GM18499 (cell line): ENCODE results near the gene PCDHA10.
"Not testable (repeated sequence)": the region's sequence is repeated elsewhere in the genome, so short reads cannot be mapped to it uniquely, and the experiment has no call there.

Experiments used
- ATAC-seq: cut with Tn5 transposase; IDR thresholded peaks from one replicate; pipeline ENCODE4 v1.9.1; 2021; ENCODE audit warnings: moderate number of reproducible peaks; ENCODE audit not compliant: insufficient read depth, unreplicated experiment

The PCDHA10 gene, protein sequence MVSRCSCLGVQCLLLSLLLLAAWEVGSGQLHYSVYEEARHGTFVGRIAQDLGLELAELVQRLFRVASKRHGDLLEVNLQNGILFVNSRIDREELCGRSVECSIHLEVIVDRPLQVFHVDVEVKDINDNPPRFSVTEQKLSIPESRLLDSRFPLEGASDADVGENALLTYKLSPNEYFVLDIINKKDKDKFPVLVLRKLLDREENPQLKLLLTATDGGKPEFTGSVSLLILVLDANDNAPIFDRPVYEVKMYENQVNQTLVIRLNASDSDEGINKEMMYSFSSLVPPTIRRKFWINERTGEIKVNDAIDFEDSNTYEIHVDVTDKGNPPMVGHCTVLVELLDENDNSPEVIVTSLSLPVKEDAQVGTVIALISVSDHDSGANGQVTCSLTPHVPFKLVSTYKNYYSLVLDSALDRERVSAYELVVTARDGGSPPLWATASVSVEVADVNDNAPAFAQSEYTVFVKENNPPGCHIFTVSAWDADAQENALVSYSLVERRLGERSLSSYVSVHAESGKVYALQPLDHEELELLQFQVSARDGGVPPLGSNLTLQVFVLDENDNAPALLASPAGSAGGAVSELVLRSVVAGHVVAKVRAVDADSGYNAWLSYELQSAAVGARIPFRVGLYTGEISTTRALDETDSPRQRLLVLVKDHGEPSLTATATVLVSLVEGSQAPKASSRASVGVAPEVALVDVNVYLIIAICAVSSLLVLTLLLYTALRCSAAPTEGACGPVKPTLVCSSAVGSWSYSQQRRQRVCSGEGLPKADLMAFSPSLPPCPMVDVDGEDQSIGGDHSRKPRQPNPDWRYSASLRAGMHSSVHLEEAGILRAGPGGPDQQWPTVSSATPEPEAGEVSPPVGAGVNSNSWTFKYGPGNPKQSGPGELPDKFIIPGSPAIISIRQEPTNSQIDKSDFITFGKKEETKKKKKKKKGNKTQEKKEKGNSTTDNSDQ

GRCh38 chr5:140855772-140856674, at the start of gene PCDHA10:
PCDHA10 (plus strand) TSS chr5:140855897; CDS start chr5:140856049, 152 bp downstream.
- no peak for ATAC-seq

GRCh38 chr5:140806834-140807775, 48.6 kb upstream of the PCDHA10 start, which contains the start of gene PCDHA4:
PCDHA4 (plus strand) TSS chr5:140807068.
- ATAC-seq = no peak

DNA sequence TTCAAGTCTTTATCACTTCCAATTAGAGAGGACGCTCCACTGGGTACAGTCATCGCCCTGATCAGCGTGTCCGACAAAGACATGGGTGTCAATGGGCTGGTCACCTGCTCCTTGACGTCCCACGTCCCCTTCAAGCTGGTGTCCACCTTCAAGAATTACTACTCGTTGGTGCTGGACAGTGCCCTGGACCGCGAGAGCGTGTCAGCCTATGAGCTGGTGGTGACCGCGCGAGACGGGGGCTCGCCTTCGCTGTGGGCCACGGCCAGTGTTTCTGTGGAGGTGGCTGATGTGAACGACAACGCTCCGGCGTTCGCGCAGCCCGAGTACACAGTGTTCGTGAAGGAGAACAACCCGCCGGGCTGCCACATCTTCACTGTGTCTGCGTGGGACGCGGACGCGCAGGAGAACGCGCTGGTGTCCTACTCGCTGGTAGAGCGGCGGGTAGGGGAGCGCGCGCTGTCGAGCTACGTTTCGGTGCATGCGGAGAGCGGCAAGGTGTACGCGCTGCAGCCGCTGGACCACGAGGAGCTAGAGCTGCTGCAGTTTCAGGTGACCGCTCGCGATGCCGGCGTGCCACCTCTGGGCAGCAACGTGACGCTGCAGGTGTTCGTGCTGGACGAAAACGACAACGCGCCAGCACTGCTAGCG, 47.3 kb upstream of the PCDHA10 start:
- ATAC-seq = not testable (repeated sequence)

GRCh38 chr5:140808889-140809291, 46.8 kb upstream of the PCDHA10 start:
- ATAC-seq = no peak

- ATAC-seq = no peak
These were observed 34.1 kb upstream of the PCDHA10 start, which contains the start of gene PCDHA5 for GRCh38 chr5:140821375-140822280. PCDHA5 (plus strand) TSS chr5:140821613.

DNA sequence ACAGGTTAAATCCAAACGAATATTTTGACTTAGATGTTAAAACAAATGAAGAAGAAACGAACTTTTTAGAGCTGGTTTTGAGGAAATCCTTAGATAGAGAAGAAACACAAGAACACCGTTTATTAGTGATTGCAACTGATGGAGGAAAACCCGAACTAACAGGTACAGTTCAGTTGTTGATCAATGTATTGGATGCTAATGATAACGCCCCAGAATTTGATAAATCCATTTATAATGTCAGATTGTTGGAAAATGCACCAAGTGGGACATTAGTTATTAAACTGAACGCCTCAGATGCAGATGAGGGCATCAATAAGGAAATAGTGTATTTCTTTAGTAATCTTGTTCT, 33.4 kb upstream of the PCDHA10 start:
- no peak for ATAC-seq

DNA sequence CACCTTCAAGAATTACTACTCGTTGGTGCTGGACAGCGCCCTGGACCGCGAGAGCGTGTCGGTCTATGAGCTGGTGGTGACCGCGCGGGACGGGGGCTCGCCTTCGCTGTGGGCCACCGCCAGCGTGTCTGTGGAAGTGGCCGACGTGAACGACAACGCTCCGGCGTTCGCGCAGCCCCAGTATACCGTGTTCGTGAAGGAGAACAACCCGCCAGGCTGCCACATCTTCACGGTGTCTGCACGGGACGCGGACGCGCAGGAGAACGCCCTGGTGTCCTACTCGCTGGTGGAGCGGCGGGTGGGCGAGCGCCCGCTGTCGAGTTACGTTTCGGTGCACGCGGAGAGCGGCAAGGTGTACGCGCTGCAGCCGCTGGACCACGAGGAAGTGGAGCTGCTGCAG, 32.7 kb upstream of the PCDHA10 start:
- not testable (repeated sequence) for ATAC-seq

DNA sequence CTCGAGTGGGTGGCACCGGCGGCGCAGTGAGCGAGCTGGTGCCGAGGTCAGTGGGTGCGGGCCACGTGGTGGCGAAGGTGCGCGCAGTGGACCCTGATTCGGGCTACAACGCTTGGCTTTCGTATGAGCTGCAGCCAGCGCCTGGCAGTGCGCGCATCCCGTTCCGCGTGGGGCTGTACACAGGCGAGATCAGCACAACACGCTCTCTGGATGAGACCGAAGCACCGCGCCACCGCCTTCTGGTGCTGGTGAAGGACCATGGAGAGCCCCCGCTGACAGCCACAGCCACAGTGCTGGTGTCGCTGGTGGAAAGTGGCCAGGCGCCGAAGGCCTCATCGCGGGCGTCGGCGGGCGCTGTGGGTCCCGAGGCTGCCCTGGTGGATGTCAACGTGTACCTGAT, 32.2 kb upstream of the PCDHA10 start:
- ATAC-seq = no peak

DNA sequence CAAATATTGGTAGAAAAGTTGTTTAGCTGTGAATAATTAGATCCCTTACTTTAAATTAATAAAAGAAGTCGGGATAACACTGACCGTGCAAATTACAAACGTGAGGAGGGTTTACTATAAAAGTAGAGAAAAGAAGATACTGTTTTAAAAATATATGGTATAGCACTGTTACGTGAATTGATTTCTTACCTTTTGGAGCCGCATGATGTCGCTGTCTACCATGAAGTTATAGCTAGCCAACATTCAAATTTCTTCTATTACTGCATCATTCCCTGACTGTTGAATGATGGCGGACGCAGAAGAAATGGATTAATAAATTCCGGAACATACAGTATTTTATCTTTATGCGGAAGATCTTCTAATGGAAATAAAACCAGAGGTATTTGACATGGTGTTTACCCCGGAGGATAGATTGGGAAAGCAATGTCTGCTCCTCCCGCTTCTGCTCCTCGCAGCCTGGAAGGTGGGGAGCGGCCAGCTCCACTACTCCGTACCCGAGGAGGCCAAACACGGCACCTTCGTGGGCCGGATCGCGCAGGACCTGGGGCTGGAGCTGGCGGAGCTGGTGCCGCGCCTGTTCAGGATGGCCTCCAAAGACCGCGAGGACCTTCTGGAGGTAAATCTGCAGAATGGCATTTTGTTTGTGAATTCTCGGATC, 27.9 kb upstream of the PCDHA10 start, which contains the start of gene PCDHA6:
Gene PCDHA6, plus strand, starts transcription at position 257 of the 658 bp plus-strand sequence. Its CDS starts 132 bp downstream, at position 389.
- no peak for ATAC-seq

GRCh38 chr5:140828362-140828737, 27.3 kb upstream of the PCDHA10 start:
- no peak for ATAC-seq

- ATAC-seq = not testable (repeated sequence)
These were observed 25.9 kb upstream of the PCDHA10 start for GRCh38 chr5:140829511-140830501.

DNA sequence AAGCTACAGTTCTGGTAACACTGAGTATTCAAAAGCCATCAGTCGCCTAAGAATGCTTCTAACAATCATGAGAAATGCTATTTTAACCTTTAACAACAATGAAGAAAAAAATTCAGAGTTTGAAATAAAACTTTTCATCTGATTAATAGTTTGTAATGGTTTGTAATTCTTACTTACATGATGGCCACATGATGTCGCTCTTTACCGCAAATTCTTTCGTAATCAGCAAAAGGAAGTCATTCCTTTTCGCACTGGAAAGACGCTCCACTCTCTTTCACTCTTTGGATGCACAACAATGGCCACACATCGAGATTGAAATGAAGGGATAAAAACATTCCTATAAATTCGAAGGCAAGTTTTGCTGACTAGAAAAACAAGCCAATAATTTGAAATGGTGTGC, 21.7 kb upstream of the PCDHA10 start, which contains the start of gene PCDHA7:
Gene PCDHA7, plus strand, starts transcription at position 277 of the 400 bp plus-strand sequence. Its CDS starts 115 bp downstream, at position 392.
- no peak for ATAC-seq

DNA sequence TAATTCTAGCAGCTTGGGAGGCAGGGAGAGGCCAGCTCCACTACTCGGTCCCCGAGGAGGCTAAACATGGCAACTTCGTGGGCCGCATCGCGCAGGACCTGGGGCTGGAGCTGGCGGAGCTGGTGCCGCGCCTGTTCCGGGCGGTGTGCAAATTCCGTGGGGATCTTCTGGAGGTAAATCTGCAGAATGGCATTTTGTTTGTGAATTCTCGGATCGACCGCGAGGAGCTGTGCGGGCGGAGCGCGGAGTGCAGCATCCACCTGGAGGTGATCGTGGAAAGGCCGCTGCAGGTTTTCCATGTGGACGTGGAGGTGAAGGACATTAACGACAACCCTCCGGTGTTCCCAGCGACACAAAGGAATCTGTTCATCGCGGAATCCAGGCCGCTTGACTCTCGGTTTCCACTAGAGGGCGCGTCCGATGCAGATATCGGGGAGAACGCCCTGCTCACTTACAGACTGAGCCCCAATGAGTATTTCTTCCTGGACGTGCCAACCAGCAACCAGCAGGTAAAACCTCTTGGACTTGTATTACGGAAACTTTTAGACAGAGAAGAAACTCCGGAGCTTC, 21.2 kb upstream of the PCDHA10 start:
- not testable (repeated sequence) for ATAC-seq

- no peak for ATAC-seq
These were observed 19.8 kb upstream of the PCDHA10 start for GRCh38 chr5:140835622-140836510.
